PFSK-1 (cell line): ENCODE data around the gene ZNF185.

Source experiments
- FOXP2 ChIP-seq: optimal IDR thresholded peaks from 2 replicates; pipeline ENCODE3; 2011; ENCODE audit warnings: borderline replicate concordance, control low read depth, inconsistent platforms; ENCODE audit not compliant: insufficient read depth; ENCODE audit errors: extremely low read length, extremely low read depth
- POLR2AphosphoS5 ChIP-seq: IDR thresholded peaks from 2 replicates; pipeline ENCODE4 v1.6.1; 2012; ENCODE audit warnings: low read depth, mild to moderate bottlenecking, control low read depth, low read length, moderate library complexity
- REST ChIP-seq, 2 experiments: IDR thresholded peaks; 2 replicates each; pipeline versions ENCODE4 v1.6.1 to v1.8.0; 2011 to 2012; ENCODE audit warnings: low read depth in 2 of 2, low read length in 2 of 2, control low read depth in 1 of 2, inconsistent platforms in 1 of 2, mild to moderate bottlenecking in 1 of 2, moderate library complexity in 1 of 2; ENCODE audit not compliant: insufficient read depth in 1 of 2
- SIN3A ChIP-seq: IDR thresholded peaks from 2 replicates; pipeline ENCODE4 v1.6.1; 2012; ENCODE audit warnings: mild to moderate bottlenecking, low read length, moderate library complexity, borderline replicate concordance; ENCODE audit not compliant: insufficient read depth
- TAF1 ChIP-seq: IDR thresholded peaks from 2 replicates; pipeline ENCODE4 v1.6.1; 2012; ENCODE audit warnings: low read length, control low read depth, borderline replicate concordance; ENCODE audit not compliant: insufficient read depth

Gene ZNF185

GRCh38 chrX:152901816-152902501 is 4.1 kb downstream of the ZNF185 start:
- no peak for TF ChIP-seq SIN3A
- no peak for TF ChIP-seq FOXP2
- TF ChIP-seq TAF1: no peak
- TF ChIP-seq POLR2AphosphoS5: no peak
- no peak for TF ChIP-seq REST (IDR thresholded peaks at IDR 0.05; ENCODE audit: insufficient read depth in 1 of 2, low read depth in 2 of 2, low read length in 2 of 2)

GRCh38 chrX:152902502-152902820 is 4.6 kb downstream of the ZNF185 start:
- no peak for TF ChIP-seq POLR2AphosphoS5
- TF ChIP-seq SIN3A: no peak
- no peak for TF ChIP-seq REST (IDR thresholded peaks at IDR 0.05; ENCODE audit: insufficient read depth in 1 of 2, low read depth in 2 of 2, low read length in 2 of 2)
- TF ChIP-seq FOXP2: no peak
- TF ChIP-seq TAF1: no peak

DNA sequence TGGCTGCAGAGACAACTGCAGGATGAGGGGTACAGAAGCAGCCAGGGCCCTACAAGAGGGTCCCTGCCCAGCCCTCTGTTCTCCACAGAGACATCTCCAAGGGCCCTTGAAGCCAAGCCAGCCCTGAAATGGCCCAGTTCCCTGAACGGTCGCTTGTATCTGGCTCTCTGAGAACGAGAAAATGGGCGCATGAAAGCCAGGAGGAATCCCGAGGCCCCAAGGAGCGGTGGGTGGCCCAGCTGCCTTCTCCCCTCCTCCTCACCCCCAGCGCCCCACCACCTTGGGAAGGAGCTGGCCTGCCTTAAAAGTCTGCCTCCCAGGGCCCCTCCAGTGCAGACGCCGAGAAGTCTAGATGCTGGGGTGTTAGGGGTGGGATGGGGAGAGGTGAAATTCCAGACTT is 5.7 kb downstream of the ZNF185 start:
- no peak for TF ChIP-seq FOXP2

DNA sequence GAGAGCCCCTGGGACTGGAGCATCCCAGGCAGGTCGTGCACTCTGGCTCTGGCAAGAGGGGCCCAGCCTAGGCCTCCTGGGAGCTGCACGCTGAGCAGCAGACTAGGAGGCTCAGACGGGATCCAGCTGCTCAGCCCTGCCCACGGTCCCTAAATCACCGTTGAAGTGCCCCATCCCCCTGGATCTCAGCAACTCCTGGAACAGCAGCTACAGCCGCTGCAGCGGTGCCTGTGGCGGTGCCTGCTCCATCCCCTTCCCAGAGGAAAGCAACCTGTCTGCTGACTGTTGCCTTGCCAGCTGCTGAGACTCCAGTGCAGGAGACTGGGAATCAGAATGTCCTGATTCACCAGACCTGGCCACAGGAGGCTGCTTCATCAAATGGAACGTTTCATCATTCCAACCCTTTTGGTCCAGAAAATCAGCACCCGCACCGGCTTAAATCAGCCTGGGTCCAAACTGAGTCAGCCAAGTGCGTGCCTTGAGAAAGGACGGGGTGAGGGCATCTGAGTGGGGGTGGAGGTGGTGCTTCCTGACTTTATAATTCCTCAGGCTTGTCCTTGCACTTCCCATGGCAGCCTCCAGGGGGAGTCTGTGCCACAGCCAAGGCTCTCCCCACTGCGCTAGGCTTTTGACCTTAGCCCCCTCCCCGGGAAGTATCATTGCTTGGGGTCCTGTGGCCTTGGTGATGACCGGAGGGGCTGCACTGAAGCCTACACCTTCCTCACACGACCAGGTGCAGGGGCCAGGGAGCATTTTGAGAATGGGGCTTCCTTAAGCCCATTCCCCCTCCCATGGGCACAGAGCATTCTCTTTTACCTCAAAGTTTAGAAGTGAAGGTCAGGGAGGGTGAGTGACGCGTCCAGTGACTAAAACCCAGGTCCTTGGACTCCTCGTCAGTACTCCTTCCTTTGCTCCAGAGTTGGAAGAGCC is 6.5 kb downstream of the ZNF185 start:
- TF ChIP-seq TAF1 (no peak), FOXP2 (no peak), POLR2AphosphoS5 (no peak)

GRCh38 chrX:152905081-152905420 is 7.2 kb downstream of the ZNF185 start:
- no peak for TF ChIP-seq SIN3A
- TF ChIP-seq REST (IDR thresholded peaks at IDR 0.05; ENCODE audit: insufficient read depth in 1 of 2, low read depth in 2 of 2, low read length in 2 of 2): no peak
- no peak for TF ChIP-seq TAF1
- TF ChIP-seq FOXP2: no peak
- TF ChIP-seq POLR2AphosphoS5: no peak

DNA sequence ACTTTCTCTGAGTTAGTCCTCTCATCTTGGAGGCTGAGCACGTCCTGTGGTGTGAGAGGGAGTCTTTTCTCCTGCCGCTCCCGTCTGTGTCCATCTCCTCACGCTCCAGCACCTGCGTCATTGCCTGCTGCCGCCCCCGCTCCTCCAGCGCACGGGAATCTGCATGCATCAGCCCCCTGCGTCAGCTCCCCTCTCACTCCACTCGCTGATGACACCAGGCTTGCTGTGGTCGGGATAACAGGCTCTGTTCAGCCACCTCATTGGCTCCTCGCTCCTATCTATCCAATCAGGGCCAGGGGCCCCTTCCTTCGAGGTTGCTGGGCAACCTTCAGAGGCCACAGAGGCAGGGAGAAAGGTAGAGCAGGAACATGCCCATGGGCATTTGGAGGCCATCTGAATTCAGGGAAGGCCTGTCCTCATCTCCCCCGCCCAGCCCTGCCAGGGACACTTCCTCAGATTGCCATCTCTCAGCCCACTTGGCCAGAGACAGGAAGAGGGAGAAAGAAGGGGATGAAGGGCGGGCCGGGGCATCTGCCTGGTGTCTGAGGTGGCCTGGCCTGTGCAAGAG is 9.3 kb downstream of the ZNF185 start:
- no peak for TF ChIP-seq TAF1
- TF ChIP-seq SIN3A: no peak
- TF ChIP-seq REST (IDR thresholded peaks at IDR 0.05; ENCODE audit: insufficient read depth in 1 of 2, low read depth in 2 of 2, low read length in 2 of 2): no peak
- no peak for TF ChIP-seq FOXP2
- no peak for TF ChIP-seq POLR2AphosphoS5
